Measurements from ENCODE around the gene KCNJ12.
A peak's percentile ranks its signal among the peaks of the same experiment; 100 is the strongest.

Gene KCNJ12

DNA sequence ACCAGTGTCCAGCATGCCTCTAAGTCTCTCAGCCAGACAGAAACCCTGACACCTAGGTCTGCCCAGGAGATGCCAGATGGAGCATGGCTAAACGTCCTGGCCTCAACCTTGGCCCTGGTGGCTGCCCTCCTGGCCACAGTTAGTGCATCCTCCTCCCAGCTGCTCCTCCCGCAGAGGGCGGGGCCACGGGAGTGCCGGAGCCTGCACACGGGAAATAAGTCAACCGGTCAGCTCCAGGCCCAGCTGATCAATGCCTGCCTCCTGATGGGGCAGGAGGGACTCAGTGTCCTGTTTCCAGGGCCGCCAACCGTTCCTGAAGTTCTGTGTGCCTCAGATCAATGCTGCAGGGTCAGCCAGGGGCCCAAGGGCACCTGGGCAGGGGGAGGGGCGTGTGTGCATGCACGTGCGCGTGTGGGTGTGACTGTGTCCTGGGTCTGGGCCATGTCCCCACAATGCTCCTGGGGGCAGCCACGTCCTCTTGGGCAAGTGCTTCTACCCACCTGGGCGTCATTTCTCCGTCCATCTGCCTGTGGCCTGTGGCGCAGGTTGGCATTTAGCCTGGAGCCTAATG is 4.6 kb upstream of the KCNJ12 start:
- H2BK15ac ChIP-seq (ENCODE audit: low read depth, poor library complexity, severe bottlenecking) = no peak overlapping the region
- no peaks in the 10 kb centered on the region for H3K36me3 ChIP-seq (ENCODE audit: control insufficient read depth in 1 of 2, insufficient read depth in 2 of 2, low read depth in 1 of 2, low read length in 2 of 2)
- H3K23ac ChIP-seq (ENCODE audit: low read length in 2 of 2) = no peak overlapping the region
- H3K79me1 ChIP-seq (replicated peaks; ENCODE audit: low read length, poor library complexity, severe bottlenecking) = no peaks in the 10 kb centered on the region
- H3K18ac ChIP-seq (ENCODE audit: low read depth in 1 of 2, low read length in 2 of 2) = peak overlapping the region in 1 of 2 experiments; percentile 6
- no peak overlapping the region for H3K9ac ChIP-seq (ENCODE audit: low read length)
- no peak overlapping the region for H2BK5ac ChIP-seq (ENCODE audit: low read depth, low read length, poor library complexity, severe bottlenecking)
- no peak overlapping the region for H2BK120ac ChIP-seq (ENCODE audit: low read depth, low read length)
- H3K4me2 ChIP-seq (ENCODE audit: low read length, poor library complexity, severe bottlenecking) = no peak overlapping the region
- 86% methylated on average over 17 of the region's 17 CpGs for WGBS
- H2BK12ac ChIP-seq (ENCODE audit: low read length in 2 of 2) = no peak overlapping the region
- DNase-seq = no peak
- peaks cover 49 to 87% of the 10 kb centered on the region in 2 experiments for H3K27me3 ChIP-seq (ENCODE audit: control insufficient read depth in 1 of 2, insufficient read depth in 1 of 2, low read length in 2 of 2)
- peaks cover 13% of the 10 kb centered on the region for H3K4me1 ChIP-seq (ENCODE audit: control insufficient read depth, insufficient read depth, low read depth, low read length)
- H2AFZ ChIP-seq (ENCODE audit: low read depth, low read length) = no peak overlapping the region
- H2AK5ac ChIP-seq (ENCODE audit: low read length, severe bottlenecking) = no peak overlapping the region
- no peak overlapping the region for H3K4me3 ChIP-seq (ENCODE audit: insufficient read depth in 1 of 2, low read depth in 1 of 2, low read length in 2 of 2)
- no peak overlapping the region for H4K8ac ChIP-seq (ENCODE audit: low read length)
- no peak overlapping the region for H3K27ac ChIP-seq (ENCODE audit: low read length, poor library complexity, severe bottlenecking)
- H3K4ac ChIP-seq (ENCODE audit: low read depth in 1 of 2, low read length in 2 of 2) = no peak overlapping the region
- no peaks in the 10 kb centered on the region for H3K9me3 ChIP-seq (ENCODE audit: control insufficient read depth, low read length)
- H3K14ac ChIP-seq (ENCODE audit: low read length in 2 of 2) = peak overlapping the region in 1 of 2 experiments; percentile 55
- H4K91ac ChIP-seq (ENCODE audit: low read length) = no peak overlapping the region

DNA sequence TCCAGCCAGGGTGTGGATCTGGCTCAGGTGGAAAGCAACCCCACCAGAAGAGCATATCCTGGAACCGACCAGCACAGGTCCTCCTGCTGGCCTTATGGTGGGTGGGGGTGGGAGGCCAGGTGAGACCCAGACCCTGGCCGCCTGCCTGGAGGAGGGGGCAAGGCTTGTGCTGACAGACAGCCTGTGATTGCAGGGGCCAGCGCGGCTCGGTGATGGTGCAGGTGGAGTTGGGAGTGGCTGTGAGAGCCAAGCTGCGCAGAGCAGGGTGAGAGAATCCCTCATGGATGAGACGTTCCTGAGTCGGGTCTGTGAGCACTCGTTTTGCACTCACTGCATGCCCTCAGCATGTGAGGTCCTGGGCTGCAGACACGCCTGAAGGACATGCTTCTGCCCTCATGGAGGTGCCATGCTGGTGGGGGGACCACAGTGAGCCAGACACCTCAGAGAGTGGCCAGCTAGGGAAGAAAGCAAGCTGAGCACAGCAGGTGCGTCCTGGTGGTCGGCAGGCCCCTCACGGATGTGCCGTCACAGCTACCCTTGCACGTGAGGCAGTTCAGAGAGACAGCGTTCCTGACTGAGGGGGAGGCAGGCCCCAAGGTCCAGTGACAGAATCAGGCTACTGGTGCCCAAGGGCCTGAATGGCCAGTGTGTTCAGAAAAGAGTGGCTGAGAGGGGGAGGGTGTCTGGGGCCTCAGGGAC is 3.8 kb upstream of the KCNJ12 start:
- no peak overlapping the region for H4K91ac ChIP-seq (ENCODE audit: low read length)
- peaks cover 41 to 85% of the 10 kb centered on the region in 2 experiments for H3K27me3 ChIP-seq (ENCODE audit: control insufficient read depth in 1 of 2, insufficient read depth in 1 of 2, low read length in 2 of 2)
- no peak overlapping the region for H2BK120ac ChIP-seq (ENCODE audit: low read depth, low read length)
- H3K18ac ChIP-seq (ENCODE audit: low read depth in 1 of 2, low read length in 2 of 2) = no peak overlapping the region
- peaks cover 19% of the 10 kb centered on the region for H3K4me1 ChIP-seq (ENCODE audit: control insufficient read depth, insufficient read depth, low read depth, low read length)
- 91% methylated on average over 16 of the region's 16 CpGs for WGBS
- no peak overlapping the region for H2BK15ac ChIP-seq (ENCODE audit: low read depth, poor library complexity, severe bottlenecking)
- H2BK5ac ChIP-seq (ENCODE audit: low read depth, low read length, poor library complexity, severe bottlenecking) = no peak overlapping the region
- H3K79me1 ChIP-seq (replicated peaks; ENCODE audit: low read length, poor library complexity, severe bottlenecking) = no peaks in the 10 kb centered on the region
- no peak overlapping the region for H3K4ac ChIP-seq (ENCODE audit: low read depth in 1 of 2, low read length in 2 of 2)
- no peak overlapping the region for H2BK12ac ChIP-seq (ENCODE audit: low read length in 2 of 2)
- H3K27ac ChIP-seq (ENCODE audit: low read length, poor library complexity, severe bottlenecking) = no peak overlapping the region
- H3K23ac ChIP-seq (ENCODE audit: low read length in 2 of 2) = no peak overlapping the region
- no peak overlapping the region for H3K4me2 ChIP-seq (ENCODE audit: low read length, poor library complexity, severe bottlenecking)
- H3K9me3 ChIP-seq (ENCODE audit: control insufficient read depth, low read length) = no peaks in the 10 kb centered on the region
- peak overlapping the region in 1 of 2 experiments; percentile 7 for H3K14ac ChIP-seq (ENCODE audit: low read length in 2 of 2)
- no peak overlapping the region for H4K8ac ChIP-seq (ENCODE audit: low read length)
- H3K4me3 ChIP-seq (ENCODE audit: insufficient read depth in 1 of 2, low read depth in 1 of 2, low read length in 2 of 2) = no peak overlapping the region
- H3K9ac ChIP-seq (ENCODE audit: low read length) = no peak overlapping the region
- H2AFZ ChIP-seq (ENCODE audit: low read depth, low read length) = no peak overlapping the region
- H3K36me3 ChIP-seq (ENCODE audit: control insufficient read depth in 1 of 2, insufficient read depth in 2 of 2, low read depth in 1 of 2, low read length in 2 of 2) = no peaks in the 10 kb centered on the region
- DNase-seq = no peak
- H2AK5ac ChIP-seq (ENCODE audit: low read length, severe bottlenecking) = no peak overlapping the region

DNA sequence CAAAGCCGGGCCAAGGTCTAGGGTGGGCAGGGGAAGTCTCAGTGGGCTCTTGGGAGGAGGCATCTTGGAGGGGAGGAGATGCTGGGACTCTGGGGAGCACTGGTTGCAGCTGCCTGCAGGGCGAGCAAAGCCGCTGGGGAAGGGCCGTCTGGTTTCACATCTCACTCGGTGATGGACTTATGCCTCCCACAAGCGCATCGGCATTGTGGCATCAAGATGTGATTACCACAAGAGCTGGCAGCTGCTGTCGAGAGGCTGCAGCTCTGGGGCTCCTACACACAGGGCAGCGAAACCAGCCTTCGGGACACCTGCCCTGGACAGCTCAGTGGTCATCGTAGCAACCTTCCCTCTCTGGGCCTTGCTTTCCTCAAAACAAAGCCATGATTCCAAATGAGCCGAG is 3.1 kb upstream of the KCNJ12 start:
- H2BK15ac ChIP-seq (ENCODE audit: low read depth, poor library complexity, severe bottlenecking) = no peak overlapping the region
- no peak overlapping the region for H2BK120ac ChIP-seq (ENCODE audit: low read depth, low read length)
- H2BK5ac ChIP-seq (ENCODE audit: low read depth, low read length, poor library complexity, severe bottlenecking) = no peak overlapping the region
- H3K4ac ChIP-seq (ENCODE audit: low read depth in 1 of 2, low read length in 2 of 2) = no peak overlapping the region
- H3K4me2 ChIP-seq (ENCODE audit: low read length, poor library complexity, severe bottlenecking) = no peak overlapping the region
- H3K4me3 ChIP-seq (ENCODE audit: insufficient read depth in 1 of 2, low read depth in 1 of 2, low read length in 2 of 2) = no peak overlapping the region
- no peak overlapping the region for H3K14ac ChIP-seq (ENCODE audit: low read length in 2 of 2)
- WGBS = 91% methylated on average over 12 of the region's 12 CpGs
- no peaks in the 10 kb centered on the region for H3K79me1 ChIP-seq (replicated peaks; ENCODE audit: low read length, poor library complexity, severe bottlenecking)
- no peak overlapping the region for H2AK5ac ChIP-seq (ENCODE audit: low read length, severe bottlenecking)
- no peak for DNase-seq
- no peak overlapping the region for H3K9ac ChIP-seq (ENCODE audit: low read length)
- no peak overlapping the region for H4K8ac ChIP-seq (ENCODE audit: low read length)
- H3K27ac ChIP-seq (ENCODE audit: low read length, poor library complexity, severe bottlenecking) = no peak overlapping the region
- H3K23ac ChIP-seq (ENCODE audit: low read length in 2 of 2) = no peak overlapping the region
- H4K91ac ChIP-seq (ENCODE audit: low read length) = no peak overlapping the region
- H3K18ac ChIP-seq (ENCODE audit: low read depth in 1 of 2, low read length in 2 of 2) = no peak overlapping the region
- no peak overlapping the region for H2BK12ac ChIP-seq (ENCODE audit: low read length in 2 of 2)
- no peaks in the 10 kb centered on the region for H3K36me3 ChIP-seq (ENCODE audit: control insufficient read depth in 1 of 2, insufficient read depth in 2 of 2, low read depth in 1 of 2, low read length in 2 of 2)
- H3K9me3 ChIP-seq (ENCODE audit: control insufficient read depth, low read length) = no peaks in the 10 kb centered on the region
- H3K4me1 ChIP-seq (ENCODE audit: control insufficient read depth, insufficient read depth, low read depth, low read length) = peaks cover 25% of the 10 kb centered on the region
- no peak overlapping the region for H2AFZ ChIP-seq (ENCODE audit: low read depth, low read length)
- H3K27me3 ChIP-seq (ENCODE audit: control insufficient read depth in 1 of 2, insufficient read depth in 1 of 2, low read length in 2 of 2) = peaks cover 37 to 90% of the 10 kb centered on the region in 2 experiments

DNA sequence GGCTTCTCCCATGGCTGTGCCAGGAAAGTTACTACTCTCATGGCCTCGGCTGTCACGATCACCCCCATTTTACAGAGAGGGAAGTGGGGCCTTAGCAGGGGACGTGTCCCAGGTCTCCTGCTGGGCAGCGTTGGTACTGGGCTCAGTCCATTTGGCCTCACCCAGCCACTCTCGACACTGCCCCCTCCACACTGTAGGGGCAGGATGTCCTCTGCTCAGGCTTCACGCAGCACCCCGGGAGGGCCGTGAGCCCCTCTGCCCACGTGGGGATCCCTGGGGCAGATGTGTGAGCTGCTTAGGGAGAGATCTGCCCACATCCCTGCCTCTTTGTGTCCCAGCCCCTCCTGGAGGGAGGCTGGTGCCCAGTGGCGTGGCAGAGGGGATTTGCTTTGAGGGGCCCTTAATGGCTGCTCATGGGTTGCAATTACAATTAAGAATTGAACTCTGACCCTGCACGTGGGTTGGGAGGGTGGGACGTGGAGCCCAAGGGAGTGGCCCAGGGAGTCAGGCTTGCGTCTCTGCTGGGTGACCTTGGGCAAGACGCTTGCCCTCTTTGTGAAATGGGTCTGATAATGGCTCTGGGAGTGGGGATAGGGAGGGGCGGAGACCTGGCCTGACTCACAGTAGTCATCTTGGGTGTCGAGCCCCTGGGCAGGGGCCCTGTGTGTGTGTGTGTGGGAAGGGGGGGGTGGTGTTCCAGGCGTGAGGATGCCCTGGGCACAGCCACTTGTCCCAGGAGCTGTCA is 2.3 kb upstream of the KCNJ12 start:
- H3K27ac ChIP-seq (ENCODE audit: low read length, poor library complexity, severe bottlenecking) = no peak overlapping the region
- H3K4me1 ChIP-seq (ENCODE audit: control insufficient read depth, insufficient read depth, low read depth, low read length) = peaks cover 25% of the 10 kb centered on the region
- H4K91ac ChIP-seq (ENCODE audit: low read length) = no peak overlapping the region
- H3K4me2 ChIP-seq (ENCODE audit: low read length, poor library complexity, severe bottlenecking) = no peak overlapping the region
- H3K4ac ChIP-seq (ENCODE audit: low read depth in 1 of 2, low read length in 2 of 2) = no peak overlapping the region
- no peak overlapping the region for H3K23ac ChIP-seq (ENCODE audit: low read length in 2 of 2)
- no peak overlapping the region for H2BK5ac ChIP-seq (ENCODE audit: low read depth, low read length, poor library complexity, severe bottlenecking)
- peaks cover 38 to 90% of the 10 kb centered on the region in 2 experiments for H3K27me3 ChIP-seq (ENCODE audit: control insufficient read depth in 1 of 2, insufficient read depth in 1 of 2, low read length in 2 of 2)
- H3K9ac ChIP-seq (ENCODE audit: low read length) = no peak overlapping the region
- no peak overlapping the region for H2BK15ac ChIP-seq (ENCODE audit: low read depth, poor library complexity, severe bottlenecking)
- H3K9me3 ChIP-seq (ENCODE audit: control insufficient read depth, low read length) = no peaks in the 10 kb centered on the region
- no peak overlapping the region for H2AK5ac ChIP-seq (ENCODE audit: low read length, severe bottlenecking)
- no peak overlapping the region for H2BK12ac ChIP-seq (ENCODE audit: low read length in 2 of 2)
- H3K14ac ChIP-seq (ENCODE audit: low read length in 2 of 2) = no peak overlapping the region
- no peaks in the 10 kb centered on the region for H3K79me1 ChIP-seq (replicated peaks; ENCODE audit: low read length, poor library complexity, severe bottlenecking)
- DNase-seq = no peak
- H3K18ac ChIP-seq (ENCODE audit: low read depth in 1 of 2, low read length in 2 of 2) = no peak overlapping the region
- no peak overlapping the region for H4K8ac ChIP-seq (ENCODE audit: low read length)
- no peak overlapping the region for H2BK120ac ChIP-seq (ENCODE audit: low read depth, low read length)
- no peak overlapping the region for H3K4me3 ChIP-seq (ENCODE audit: insufficient read depth in 1 of 2, low read depth in 1 of 2, low read length in 2 of 2)
- H2AFZ ChIP-seq (ENCODE audit: low read depth, low read length) = no peak overlapping the region
- no peaks in the 10 kb centered on the region for H3K36me3 ChIP-seq (ENCODE audit: control insufficient read depth in 1 of 2, insufficient read depth in 2 of 2, low read depth in 1 of 2, low read length in 2 of 2)
- 73% methylated on average over 16 of the region's 17 CpGs for WGBS

Data from mesenchymal stem cell (in vitro differentiated cells and primary cell).